ENCODE measurements around the gene DMD. TPM values are rescaled to one million over a fixed set of nuclear protein-coding genes. Genes with fewer than 3 reads are reported as not detected.

The DMD gene
- polyA plus RNA-seq, 2 of the 4 experiments (the other 2 are of a cell fraction), result 0.03 TPM; not detected in 1

- ChIA-PET POLR2A (no interaction called here), CTCF (interaction anchor here (1.0 kb wide), 1 partner anchor 11 kb away, joined by 4 read pairs; no protein-coding TSS in a partner anchor)
- no peaks in the 10 kb centered on the region for H3K9me3 ChIP-seq
- H3K27ac ChIP-seq, result no peak overlapping the region
- no peaks in the 10 kb centered on the region for H3K4me1 ChIP-seq
- 14% methylated on average over 6 of the region's 6 CpGs for WGBS (ENCODE audit: missing lambda C conversion rate)
- TF ChIP-seq GATA3 (IDR thresholded peaks at IDR 0.05; ENCODE audit: borderline replicate concordance), result no peak
- TF ChIP-seq HOXA7 (CRISPR knock-in tag; IDR thresholded peaks at IDR 0.05), result no peak
- no peak for TF ChIP-seq POLR2AphosphoS2 (conservative IDR thresholded peaks at IDR 0.05; ENCODE audit: low read length)
- TF ChIP-seq RCOR1 (IDR thresholded peaks at IDR 0.05; ENCODE audit: low read depth, low read length), result no peak
- TF ChIP-seq BHLHE40 (IDR thresholded peaks at IDR 0.05; ENCODE audit: low read depth, low read length), result no peak
- no peak for TF ChIP-seq USF2 (IDR thresholded peaks at IDR 0.05)
- TF ChIP-seq SMC3 (IDR thresholded peaks at IDR 0.05), result no peak
- TF ChIP-seq HMGXB4 (CRISPR knock-in tag; IDR thresholded peaks at IDR 0.05; ENCODE audit: borderline replicate concordance), result no peak
- TF ChIP-seq KDM5A (IDR thresholded peaks at IDR 0.05), result no peak
- no peak for TF ChIP-seq JUNB (IDR thresholded peaks at IDR 0.05)
- H3K4me3 ChIP-seq, result no peak overlapping the region
- no peak overlapping the region for H3K4me2 ChIP-seq
- no peak for FAIRE-seq
- no peak for DNase-seq (ENCODE audit: low read depth in 1 of 2, low spot score in 1 of 2)
- no peak for ATAC-seq
Observed at GRCh38 chrX:31228415-31228832, 1982.9 kb downstream of the DMD start.

GRCh38 chrX:31227250-31227649 lies 1984.1 kb downstream of the DMD start:
- Histone ChIP-seq H3K4me1 (no peaks in the 10 kb centered on the region), H3K27ac (no peak overlapping the region), H3K4me2 (no peak overlapping the region), H3K9me3 (no peaks in the 10 kb centered on the region), H3K4me3 (no peak overlapping the region)
- FAIRE-seq (no peak), DNase-seq (ENCODE audit: low read depth in 1 of 2, low spot score in 1 of 2) (no peak), ATAC-seq (no peak)
- POLR2A ChIA-PET, result no interaction called here
- CTCF ChIA-PET, result no interaction called here
- TF ChIP-seq CBX2 (IDR thresholded peaks at IDR 0.05; ENCODE audit: borderline replicate concordance, low read depth), result no peak
- no peak for TF ChIP-seq CTCF (IDR thresholded peaks at IDR 0.05)
- TF ChIP-seq HES2 (IDR thresholded peaks at IDR 0.05), result no peak
- no peak for TF ChIP-seq PBX3 (IDR thresholded peaks at IDR 0.05)
- no peak for TF ChIP-seq USF2 (IDR thresholded peaks at IDR 0.05)
- TF ChIP-seq MAZ (IDR thresholded peaks at IDR 0.05; ENCODE audit: borderline replicate concordance, low read depth, low read length), result no peak
- TF ChIP-seq MAFK (IDR thresholded peaks at IDR 0.05; ENCODE audit: partially characterized antibody), result no peak
- no peak for TF ChIP-seq ATOH8 (CRISPR knock-in tag; IDR thresholded peaks at IDR 0.05; ENCODE audit: low read depth)
- TF ChIP-seq RARB (CRISPR knock-in tag; IDR thresholded peaks at IDR 0.05), result no peak
- no peak for TF ChIP-seq EHF (CRISPR knock-in tag; IDR thresholded peaks at IDR 0.05)
- WGBS (ENCODE audit: missing lambda C conversion rate), result 20% methylated on average over 2 of the region's 2 CpGs

Data from A549 (cell line).